Spleen (tissue), 11 donors: ENCODE results near the gene LRP2BP. TPM values are rescaled to one million over a fixed set of nuclear protein-coding genes. Genes with fewer than 3 reads are reported as not detected.

ENCODE experiments used
- DNase-seq: peaks from one replicate; pipeline ENCODE4 v3.0.0-alpha.2; 2020
- H3K27ac ChIP-seq, 8 donors: fragments of 200-600 bp; sonication (generic) in 7 of 8; 1 replicate in 4 of 8; 2 replicates in 4 of 8; pipeline versions ENCODE4 v1.5.0 to v1.8.0; 2016 to 2021; ENCODE audit warnings: inconsistent platforms in 4 of 8, mild to moderate bottlenecking in 4 of 8, moderate library complexity in 1 of 8
- H3K27me3 ChIP-seq, 7 donors: fragments of 200-600 bp; sonication (generic) in 6 of 7; replicated peaks in 1 of 7; 1 replicate in 4 of 7; 2 replicates in 3 of 7; pipeline versions ENCODE4 v1.5.0 to v1.8.0; 2016 to 2021; ENCODE audit warnings: inconsistent platforms in 3 of 7, mild to moderate bottlenecking in 1 of 7
- H3K36me3 ChIP-seq, 6 donors: fragments of 200-600 bp; sonication (generic) in 5 of 6; 1 replicate in 4 of 6; 2 replicates in 2 of 6; pipeline versions ENCODE4 v1.5.0 to v1.8.0; 2016 to 2021; ENCODE audit warnings: inconsistent platforms in 2 of 6
- H3K4me1 ChIP-seq, 6 donors: fragments of 200-600 bp; sonication (generic) in 5 of 6; 1 replicate in 3 of 6; 2 replicates in 3 of 6; pipeline versions ENCODE4 v1.5.0 to v1.8.0; 2016 to 2021; ENCODE audit warnings: inconsistent platforms in 3 of 6
- H3K4me3 ChIP-seq, 8 donors: fragments of 200-600 bp; sonication (generic) in 7 of 8; 1 replicate in 4 of 8; 2 replicates in 4 of 8; pipeline versions ENCODE4 v1.5.0 to v1.8.0; 2016 to 2021; ENCODE audit warnings: inconsistent platforms in 4 of 8, mild to moderate bottlenecking in 4 of 8, moderate library complexity in 2 of 8
- H3K9me3 ChIP-seq, 8 donors: fragments of 200-600 bp; sonication (generic) in 7 of 8; 1 replicate in 4 of 8; 2 replicates in 4 of 8; pipeline versions ENCODE4 v1.5.0 to v1.8.0; 2016 to 2021; ENCODE audit warnings: inconsistent platforms in 4 of 8
- POLR2A ChIP-seq, 3 donors: fragments of 450-650 bp; IDR thresholded peaks; one replicate each; pipeline ENCODE4 v1.5.1; 2017; ENCODE audit warnings: antibody characterized with exemption in 3 of 3, mild to moderate bottlenecking in 1 of 3
- POLR2AphosphoS5 ChIP-seq, 3 donors: sonication (generic); formaldehyde crosslinking; IDR thresholded peaks; one replicate each; pipeline ENCODE4 v1.5.1; 2017; ENCODE audit warnings: antibody characterized with exemption in 3 of 3
- WGBS, 5 donors: extraction: QIAGEN DNeasy Blood & Tissue Kit in 3 of 5; methylation state at CpG; one replicate each; pipeline versions ENCODE4 v1.1.5 to v1.1.7; 2013 to 2018; 5-methylcytosine and 5-hydroxymethylcytosine counted together
- intact Hi-C: fragments of 100-400 bp; cut with DNase I; formaldehyde crosslinking; loops from one replicate; pipeline ENCODE4 v1.15.0; 2023; ENCODE audit warnings: low total_unique reads
- polyA plus RNA-seq, 3 donors: library from polyadenylated mRNA; stranded (reverse); fragments of 200-250 nt; gene quantifications; one replicate each; pipeline ENCODE4 v1.2.1, GENCODE V29; 2013
- total RNA-seq, 7 donors: library from RNA; depleted of rRNA in 3 of 7; stranded (reverse); fragments of >200 nt in 3 of 7; fragmentation: NEBNext Ultra II Directional in 4 of 7; extraction: Animal tissue kit (Norgen Biotek cat#: 25700) in 4 of 7; gene quantifications; one replicate each; pipeline versions ENCODE4 v1.1.0 to v1.2.1, GENCODE V29; 2016 to 2021
- TF ChIP-seq, protein P1 (sequence below), 11 experiments: fragments of 200-600 bp in 7 of 11; fragments of 450-650 bp in 4 of 11; sonication (generic) in 4 of 11; IDR thresholded peaks in 8 of 11; conservative IDR thresholded peaks in 3 of 11; 1 replicate in 7 of 11; 2 replicates in 4 of 11; pipeline versions ENCODE4 v1.4.0 to v1.8.0; 2016 to 2021; ENCODE audit warnings: antibody characterized with exemption in 11 of 11, inconsistent platforms in 4 of 11, mild to moderate bottlenecking in 1 of 11
- donor health status: healthy with polysubstance abuse.
- donor health status: DM: no; HTN: no; CAD: no; lungs with moderate emphysema.
- donor health status: DM: no; HTN: no; CAD: no.
- donor health status: Bipolar disorder and iron deficiency.
- donor health status: healthy.
- donor health status: DM: no; HTN: no; CAD: no.
- donor health status: DM: yes; HTN: yes; CAD: no.

Gene LRP2BP
- total and polyA plus RNA-seq, 10 donors, result 0.17 to 2.4 (median 0.96) TPM

DNA sequence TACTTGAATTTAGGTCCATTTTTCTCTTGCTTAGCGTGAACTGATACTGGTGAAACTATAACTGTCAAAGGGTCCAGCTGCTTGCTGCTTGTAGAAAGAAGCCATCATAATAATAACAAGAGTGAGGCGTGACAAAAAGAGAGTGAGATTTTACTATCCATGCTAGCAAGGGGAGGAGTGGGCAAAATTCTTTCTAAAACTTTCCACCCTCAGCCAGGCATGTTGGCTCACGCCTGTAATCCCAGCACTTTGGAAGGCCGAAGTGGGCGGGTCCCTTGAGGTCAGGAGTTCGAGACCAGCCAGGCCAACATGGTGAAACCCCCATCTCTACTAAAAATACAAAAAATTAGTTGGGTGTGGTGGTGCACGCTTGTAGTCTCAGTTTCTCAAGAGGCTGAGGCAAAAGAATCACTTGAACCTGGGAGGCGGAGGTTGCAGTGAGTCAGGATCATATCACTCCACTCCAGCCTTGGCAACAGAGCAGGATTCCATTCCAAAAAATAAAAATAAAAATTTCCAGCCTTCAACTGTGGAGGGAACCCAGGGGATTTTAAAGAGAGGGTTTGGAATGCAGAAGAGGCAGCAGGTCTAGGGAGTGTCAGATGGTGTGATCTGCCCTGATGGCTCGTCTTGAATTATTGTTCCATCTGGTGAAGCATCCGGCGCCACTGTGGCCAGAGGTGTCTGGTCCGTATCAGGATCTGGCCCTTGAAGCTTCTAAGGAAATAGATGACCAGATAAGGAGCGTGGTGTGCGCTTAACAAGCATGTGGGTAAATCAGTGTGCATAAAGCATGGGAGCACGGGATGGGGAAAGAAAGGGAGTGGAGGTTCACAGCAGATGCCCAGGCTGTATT lies 51.8 kb downstream of the LRP2BP start:
- H3K4me3 ChIP-seq, result no peak overlapping the region
- H3K4me1 ChIP-seq, result peaks cover 5 to 32% (median 21%) of the 10 kb centered on the region in 6 donors
- H3K27me3 ChIP-seq, result no peaks in the 10 kb centered on the region
- TF ChIP-seq, protein P1, sequence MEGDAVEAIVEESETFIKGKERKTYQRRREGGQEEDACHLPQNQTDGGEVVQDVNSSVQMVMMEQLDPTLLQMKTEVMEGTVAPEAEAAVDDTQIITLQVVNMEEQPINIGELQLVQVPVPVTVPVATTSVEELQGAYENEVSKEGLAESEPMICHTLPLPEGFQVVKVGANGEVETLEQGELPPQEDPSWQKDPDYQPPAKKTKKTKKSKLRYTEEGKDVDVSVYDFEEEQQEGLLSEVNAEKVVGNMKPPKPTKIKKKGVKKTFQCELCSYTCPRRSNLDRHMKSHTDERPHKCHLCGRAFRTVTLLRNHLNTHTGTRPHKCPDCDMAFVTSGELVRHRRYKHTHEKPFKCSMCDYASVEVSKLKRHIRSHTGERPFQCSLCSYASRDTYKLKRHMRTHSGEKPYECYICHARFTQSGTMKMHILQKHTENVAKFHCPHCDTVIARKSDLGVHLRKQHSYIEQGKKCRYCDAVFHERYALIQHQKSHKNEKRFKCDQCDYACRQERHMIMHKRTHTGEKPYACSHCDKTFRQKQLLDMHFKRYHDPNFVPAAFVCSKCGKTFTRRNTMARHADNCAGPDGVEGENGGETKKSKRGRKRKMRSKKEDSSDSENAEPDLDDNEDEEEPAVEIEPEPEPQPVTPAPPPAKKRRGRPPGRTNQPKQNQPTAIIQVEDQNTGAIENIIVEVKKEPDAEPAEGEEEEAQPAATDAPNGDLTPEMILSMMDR (IDR thresholded peaks at IDR 0.05 in 8 of 11, conservative IDR thresholded peaks at IDR 0.05 in 3 of 11), result no peak
- TF ChIP-seq POLR2A (IDR thresholded peaks at IDR 0.05), result no peak
- TF ChIP-seq POLR2AphosphoS5 (IDR thresholded peaks at IDR 0.05), result no peak
- intact Hi-C loops, result no loop called here
- WGBS, 5 donors, result 59 to 71% (median 64%) methylated on average over 15 of the region's 15 CpGs
- peaks cover 0 to under 1% (median 0%) of the 10 kb centered on the region in 8 donors for H3K9me3 ChIP-seq
- peaks cover 0 to 70% (median 15%) of the 10 kb centered on the region in 6 donors for H3K36me3 ChIP-seq
- DNase-seq, result no peak
- peak overlapping the region in 5 of 8 donors; percentile 16 to 58 (median 46) for H3K27ac ChIP-seq

DNA sequence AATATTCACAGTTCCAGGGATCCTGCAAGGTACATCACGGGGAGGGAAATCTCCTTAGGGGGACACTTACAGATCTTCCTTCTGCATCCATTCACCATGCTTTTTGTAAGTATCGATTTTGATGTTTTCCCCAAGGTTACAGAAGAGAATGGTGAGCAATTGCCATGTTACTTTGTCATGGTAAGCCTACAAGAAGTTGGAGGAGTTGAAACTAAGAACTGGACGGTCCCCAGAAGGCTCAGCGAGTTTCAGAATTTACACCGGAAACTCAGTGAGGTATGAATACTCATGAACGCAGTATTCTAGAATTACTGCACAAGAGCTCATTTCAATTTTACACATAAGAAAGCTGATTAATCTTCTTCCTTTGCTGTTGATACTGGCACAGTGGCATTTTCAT lies 53.9 kb downstream of the LRP2BP start:
- Histone ChIP-seq H3K36me3 (peaks cover 0 to 57% (median 10%) of the 10 kb centered on the region in 6 donors), H3K4me3 (no peak overlapping the region), H3K9me3 (peaks cover 0 to 8% (median 0%) of the 10 kb centered on the region in 8 donors), H3K27me3 (no peaks in the 10 kb centered on the region), H3K4me1 (peaks cover 5 to 32% (median 21%) of the 10 kb centered on the region in 6 donors), H3K27ac (peak overlapping the region in 2 of 8 donors; percentile 12 to 45)
- WGBS, 5 donors, result 77 to 88% (median 79%) methylated on average over 6 of the region's 6 CpGs
- intact Hi-C loops, result no loop called here
- no peak for TF ChIP-seq POLR2A (IDR thresholded peaks at IDR 0.05)
- TF ChIP-seq, protein P1 (IDR thresholded peaks at IDR 0.05 in 8 of 11, conservative IDR thresholded peaks at IDR 0.05 in 3 of 11), result no peak
- TF ChIP-seq POLR2AphosphoS5 (IDR thresholded peaks at IDR 0.05), result no peak
- DNase-seq, result no peak

DNA sequence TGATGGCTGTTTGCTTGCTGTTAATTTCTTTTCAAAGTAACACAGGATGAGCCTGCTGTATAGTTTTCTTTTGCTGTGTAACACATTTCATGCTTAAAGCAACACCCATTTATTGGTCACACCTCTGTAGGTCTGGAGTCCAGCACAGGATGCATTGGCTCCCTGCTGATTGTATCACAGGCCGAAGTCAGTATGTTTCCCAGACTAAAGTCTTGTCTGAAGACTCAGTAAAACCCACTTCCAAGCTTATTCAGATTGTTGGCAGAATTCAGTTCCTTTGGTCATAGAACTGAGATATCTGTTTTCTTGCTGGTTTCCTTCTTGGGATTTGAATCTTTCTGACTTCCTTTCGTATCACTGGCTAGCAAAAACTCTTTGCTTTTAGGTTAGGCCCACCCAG lies 54.3 kb downstream of the LRP2BP start:
- no peak overlapping the region for H3K27ac ChIP-seq
- H3K4me1 ChIP-seq, result peaks cover 5 to 32% (median 21%) of the 10 kb centered on the region in 6 donors
- no peak overlapping the region for H3K4me3 ChIP-seq
- H3K9me3 ChIP-seq, result peaks cover 0 to 8% (median 0%) of the 10 kb centered on the region in 8 donors
- WGBS, 5 donors, result 82 to 96% (median 87%) methylated on average over 2 of the region's 2 CpGs
- DNase-seq, result no peak
- intact Hi-C loops, result no loop called here
- TF ChIP-seq, protein P1 (IDR thresholded peaks at IDR 0.05 in 8 of 11, conservative IDR thresholded peaks at IDR 0.05 in 3 of 11), result no peak
- TF ChIP-seq POLR2AphosphoS5 (IDR thresholded peaks at IDR 0.05) (no peak), POLR2A (IDR thresholded peaks at IDR 0.05) (no peak)
- peaks cover 0 to 52% (median 8%) of the 10 kb centered on the region in 6 donors for H3K36me3 ChIP-seq
- no peaks in the 10 kb centered on the region for H3K27me3 ChIP-seq

DNA sequence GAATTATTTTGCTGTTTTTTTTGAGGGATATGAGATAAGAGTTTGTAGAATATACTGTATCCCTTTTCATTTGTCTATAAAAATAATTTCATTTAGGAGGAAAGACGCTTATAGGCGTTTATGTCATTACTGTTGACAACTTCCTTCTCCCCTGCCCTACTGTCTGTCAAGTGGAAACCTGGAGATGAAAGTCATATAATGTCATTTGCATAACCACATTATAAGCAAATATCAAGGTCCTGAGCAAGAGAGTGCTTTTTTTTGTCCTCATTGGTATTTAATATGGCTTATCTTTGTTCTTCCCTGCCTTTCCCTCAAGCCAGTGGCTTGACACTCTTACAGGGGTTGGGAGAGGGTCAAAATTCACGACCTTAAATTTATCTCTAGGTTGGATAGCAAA lies 55.8 kb downstream of the LRP2BP start:
- intact Hi-C loops, result no loop called here
- Histone ChIP-seq H3K36me3 (peaks cover 0 to 52% (median 7%) of the 10 kb centered on the region in 6 donors), H3K27me3 (no peaks in the 10 kb centered on the region), H3K4me3 (no peak overlapping the region), H3K27ac (no peak overlapping the region), H3K9me3 (peaks cover 0 to 8% (median 0%) of the 10 kb centered on the region in 8 donors), H3K4me1 (peaks cover 0 to 22% (median 16%) of the 10 kb centered on the region in 6 donors)
- TF ChIP-seq POLR2AphosphoS5 (IDR thresholded peaks at IDR 0.05) (no peak), POLR2A (IDR thresholded peaks at IDR 0.05) (no peak)
- TF ChIP-seq, protein P1 (IDR thresholded peaks at IDR 0.05 in 8 of 11, conservative IDR thresholded peaks at IDR 0.05 in 3 of 11), result no peak
- WGBS, 5 donors, result 56 to 68% (median 62%) methylated on average over 3 of the region's 3 CpGs
- no peak for DNase-seq
